ENCODE measurements around the gene EVA1C.
"Not testable (repeated sequence)": the region's sequence is repeated elsewhere in the genome, so short reads cannot be mapped to it uniquely, and the experiment has no call there.

EVA1C gene

GRCh38 chr21:32525282-32525681 lies 112.8 kb downstream of the EVA1C start:
- in situ Hi-C loops (cut with HindIII; ENCODE audit: low pct_unique_long_range_greater_than_20kb, low sequenced_read_pairs), result no loop called here
- DNase-seq (ENCODE audit: low read depth in 1 of 2, low spot score in 1 of 2), result peak in 1 of 2 experiments; percentile 51
- TF ChIP-seq JUND (IDR thresholded peaks at IDR 0.05; ENCODE audit: low read depth), result no peak

- no peak for DNase-seq (ENCODE audit: low read depth in 1 of 2, low spot score in 1 of 2)
- TF ChIP-seq JUND (IDR thresholded peaks at IDR 0.05; ENCODE audit: low read depth), result no peak
- in situ Hi-C loops (cut with HindIII; ENCODE audit: low pct_unique_long_range_greater_than_20kb, low sequenced_read_pairs), result no loop called here
These were observed 117.2 kb downstream of the EVA1C start for GRCh38 chr21:32529679-32530078.

GRCh38 chr21:32530809-32531208 lies 118.3 kb downstream of the EVA1C start:
- in situ Hi-C loops (cut with HindIII; ENCODE audit: low pct_unique_long_range_greater_than_20kb, low sequenced_read_pairs); DNase-seq (ENCODE audit: low read depth in 1 of 2, low spot score in 1 of 2): not testable (repeated sequence)

- peak in 1 of 2 experiments; percentile 58 for DNase-seq (ENCODE audit: low read depth in 1 of 2, low spot score in 1 of 2)
These were observed 119.1 kb downstream of the EVA1C start for GRCh38 chr21:32531561-32531960.

GRCh38 chr21:32532636-32533035 lies 120.1 kb downstream of the EVA1C start:
- in situ Hi-C loops (cut with HindIII; ENCODE audit: low pct_unique_long_range_greater_than_20kb, low sequenced_read_pairs), result no loop called here
- TF ChIP-seq JUND (IDR thresholded peaks at IDR 0.05; ENCODE audit: low read depth), result no peak

More at GRCh38 chr21:32531561-32531960, 119.1 kb downstream of the EVA1C start:
- in situ Hi-C loops (cut with HindIII; ENCODE audit: low pct_unique_long_range_greater_than_20kb, low sequenced_read_pairs), result not testable (repeated sequence)

GRCh38 chr21:32533053-32533452 lies 120.5 kb downstream of the EVA1C start:
- DNase-seq (ENCODE audit: low read depth in 1 of 2, low spot score in 1 of 2), result no peak
- no peak for TF ChIP-seq JUND (IDR thresholded peaks at IDR 0.05; ENCODE audit: low read depth)
- in situ Hi-C loops (cut with HindIII; ENCODE audit: low pct_unique_long_range_greater_than_20kb, low sequenced_read_pairs), result no loop called here

More at GRCh38 chr21:32532636-32533035, 120.1 kb downstream of the EVA1C start:
- DNase-seq (ENCODE audit: low read depth in 1 of 2, low spot score in 1 of 2), result no peak

GRCh38 chr21:32533611-32534010 lies 121.1 kb downstream of the EVA1C start:
- in situ Hi-C loops (cut with HindIII; ENCODE audit: low pct_unique_long_range_greater_than_20kb, low sequenced_read_pairs), result no loop called here
- TF ChIP-seq JUND (IDR thresholded peaks at IDR 0.05; ENCODE audit: low read depth), result no peak
- DNase-seq (ENCODE audit: low read depth in 1 of 2, low spot score in 1 of 2), result no peak

- no peak for DNase-seq (ENCODE audit: low read depth in 1 of 2, low spot score in 1 of 2)
- TF ChIP-seq JUND (IDR thresholded peaks at IDR 0.05; ENCODE audit: low read depth), result no peak
- in situ Hi-C loops (cut with HindIII; ENCODE audit: low pct_unique_long_range_greater_than_20kb, low sequenced_read_pairs), result no loop called here
These were observed 121.6 kb downstream of the EVA1C start for GRCh38 chr21:32534113-32534512.

GRCh38 chr21:32535612-32536011 lies 123.1 kb downstream of the EVA1C start:
- in situ Hi-C loops (cut with HindIII; ENCODE audit: low pct_unique_long_range_greater_than_20kb, low sequenced_read_pairs), result no loop called here
- TF ChIP-seq JUND (IDR thresholded peaks at IDR 0.05; ENCODE audit: low read depth), result no peak
- no peak for DNase-seq (ENCODE audit: low read depth in 1 of 2, low spot score in 1 of 2)

GRCh38 chr21:32537569-32537881 lies 125.0 kb downstream of the EVA1C start:
- no peak for DNase-seq (ENCODE audit: low read depth in 1 of 2, low spot score in 1 of 2)
- no peak for TF ChIP-seq JUND (IDR thresholded peaks at IDR 0.05; ENCODE audit: low read depth)
- in situ Hi-C loops (cut with HindIII; ENCODE audit: low pct_unique_long_range_greater_than_20kb, low sequenced_read_pairs), result no loop called here

GRCh38 chr21:32538147-32538792 lies 125.8 kb downstream of the EVA1C start:
- no peak for DNase-seq (ENCODE audit: low read depth in 1 of 2, low spot score in 1 of 2)
- in situ Hi-C loops (cut with HindIII; ENCODE audit: low pct_unique_long_range_greater_than_20kb, low sequenced_read_pairs), result no loop called here

GRCh38 chr21:32539378-32539777 lies 126.9 kb downstream of the EVA1C start:
- in situ Hi-C loops (cut with HindIII; ENCODE audit: low pct_unique_long_range_greater_than_20kb, low sequenced_read_pairs), result no loop called here
- no peak for TF ChIP-seq JUND (IDR thresholded peaks at IDR 0.05; ENCODE audit: low read depth)
- no peak for DNase-seq (ENCODE audit: low read depth in 1 of 2, low spot score in 1 of 2)

More at GRCh38 chr21:32538147-32538792, 125.8 kb downstream of the EVA1C start:
- no peak for TF ChIP-seq JUND (IDR thresholded peaks at IDR 0.05; ENCODE audit: low read depth)

GRCh38 chr21:32543056-32543455 lies 130.6 kb downstream of the EVA1C start:
- in situ Hi-C loops (cut with HindIII; ENCODE audit: low pct_unique_long_range_greater_than_20kb, low sequenced_read_pairs), result not testable (repeated sequence)

GRCh38 chr21:32543975-32544374 lies 131.5 kb downstream of the EVA1C start:
- no peak for TF ChIP-seq JUND (IDR thresholded peaks at IDR 0.05; ENCODE audit: low read depth)
- no peak for DNase-seq (ENCODE audit: low read depth in 1 of 2, low spot score in 1 of 2)
- in situ Hi-C loops (cut with HindIII; ENCODE audit: low pct_unique_long_range_greater_than_20kb, low sequenced_read_pairs), result no loop called here

More at GRCh38 chr21:32543056-32543455, 130.6 kb downstream of the EVA1C start:
- DNase-seq (ENCODE audit: low read depth in 1 of 2, low spot score in 1 of 2), result not testable (repeated sequence)

Data from T47D (cell line).